Activated T-helper 1 cell treated with anti-CD3 and anti-CD28 coated beads, Interleukin-12 subunit alpha, Interleukin-12 subunit beta, Interleukin-2, Interleukin-4 antibody, amounts not matched to agents 30 ng/mL and 10 ng/mL and 1 ng/mL, durations not matched to agents 14 hours and 24 hours and 36 hours (primary cell): ENCODE results near the gene UNC93B1. TPM values are rescaled to one million over a fixed set of nuclear protein-coding genes. Genes with fewer than 3 reads are reported as not detected.
A peak's percentile ranks its signal among the peaks of the same experiment; 100 is the strongest.

Source experiments
- DNase-seq: peaks from one replicate; pipeline ENCODE4 v3.0.0; 2021; ENCODE audit warnings: low spot score
- H3K27ac Mint-ChIP-seq: one replicate; pipeline ENCODE4 v1.8.0; 2021; ENCODE audit warnings: mild to moderate bottlenecking, mixed read lengths
- H3K27me3 Mint-ChIP-seq: one replicate; pipeline ENCODE4 v1.8.0; 2022; ENCODE audit warnings: mild to moderate bottlenecking, moderate library complexity, mixed read lengths; ENCODE audit not compliant: insufficient read depth
- H3K36me3 Mint-ChIP-seq: one replicate; pipeline ENCODE4 v1.8.0; 2021; ENCODE audit warnings: low read depth, mixed read lengths
- H3K4me1 Mint-ChIP-seq: one replicate; pipeline ENCODE4 v1.8.0; 2021; ENCODE audit warnings: low read depth, mixed read lengths
- H3K4me3 Mint-ChIP-seq: one replicate; pipeline ENCODE4 v1.8.0; 2021; ENCODE audit warnings: mild to moderate bottlenecking, moderate library complexity, mixed read lengths
- H3K9me3 Mint-ChIP-seq: one replicate; pipeline ENCODE4 v1.8.0; 2021; ENCODE audit warnings: mixed read lengths
- intact Hi-C: fragments of 100-400 bp; cut with micrococcal nuclease; formaldehyde crosslinking; loops from one replicate; pipeline ENCODE4 v1.15.1; 2024
- total RNA-seq: library from RNA; stranded (reverse); gene quantifications from 2 replicates; pipeline ENCODE4 v1.2.3, GENCODE V29; 2022

Gene UNC93B1
- total RNA-seq, 1 donor from 2014 or later, result 13.9 TPM

DNA sequence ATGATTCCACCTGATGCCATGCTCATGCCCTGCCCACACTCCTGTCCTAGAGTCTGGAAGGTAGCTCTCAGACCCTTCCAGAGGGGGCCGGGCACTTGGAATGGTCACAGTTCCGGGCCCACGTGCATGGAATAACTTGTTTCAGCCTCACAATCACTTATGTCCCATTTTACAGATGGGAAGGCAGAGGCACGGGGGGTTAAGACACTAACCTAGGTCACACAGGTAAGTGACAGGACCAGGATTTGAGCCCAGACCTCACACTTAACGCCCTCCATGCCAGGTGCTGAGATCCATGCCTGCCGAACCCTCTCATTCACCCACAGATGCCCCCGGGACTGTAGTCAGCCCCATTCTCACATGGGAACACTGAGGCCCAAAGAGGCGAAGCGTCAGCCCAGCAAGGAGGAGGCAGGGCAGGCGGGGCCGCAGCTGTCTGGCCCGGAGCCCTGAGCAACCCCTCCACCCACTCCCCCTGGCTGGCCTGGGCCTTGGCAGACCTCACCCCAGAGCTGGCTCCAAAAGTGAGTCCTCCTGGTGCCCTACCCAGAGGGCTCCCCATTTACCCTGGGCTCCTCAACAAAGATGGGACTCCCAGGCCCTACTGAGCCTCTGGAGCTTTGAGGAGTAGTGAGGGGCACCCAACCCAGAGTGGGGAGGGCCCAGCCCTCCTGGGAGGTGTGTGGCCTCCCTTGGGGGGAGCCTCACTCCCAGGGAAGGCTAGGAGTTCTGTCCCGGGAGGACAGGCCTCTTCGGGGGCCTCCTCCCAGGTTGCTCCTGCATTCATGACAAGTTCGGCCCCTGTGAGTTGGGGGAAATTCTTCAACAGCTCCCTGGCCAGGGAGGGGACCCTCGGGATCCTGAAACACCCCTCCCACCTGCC, 3.8 kb upstream of the UNC93B1 start:
- intact Hi-C loops, result no loop called here

GRCh38 chr11:68006606-68007166, 2.8 kb upstream of the UNC93B1 start:
- intact Hi-C loops, result no loop called here
- no peaks in the 10 kb centered on the region for H3K9me3 Mint-ChIP-seq
- H3K4me1 Mint-ChIP-seq, result peaks cover 33% of the 10 kb centered on the region

More for the DNA sequence above, 3.8 kb upstream of the UNC93B1 start:
- Mint-ChIP-seq H3K9me3 (no peaks in the 10 kb centered on the region), H3K36me3 (no peaks in the 10 kb centered on the region), H3K27me3 (no peaks in the 10 kb centered on the region), H3K4me1 (peaks cover 24% of the 10 kb centered on the region), H3K4me3 (no peak overlapping the region), H3K27ac (no peak overlapping the region)
- DNase-seq, result no peak

DNA sequence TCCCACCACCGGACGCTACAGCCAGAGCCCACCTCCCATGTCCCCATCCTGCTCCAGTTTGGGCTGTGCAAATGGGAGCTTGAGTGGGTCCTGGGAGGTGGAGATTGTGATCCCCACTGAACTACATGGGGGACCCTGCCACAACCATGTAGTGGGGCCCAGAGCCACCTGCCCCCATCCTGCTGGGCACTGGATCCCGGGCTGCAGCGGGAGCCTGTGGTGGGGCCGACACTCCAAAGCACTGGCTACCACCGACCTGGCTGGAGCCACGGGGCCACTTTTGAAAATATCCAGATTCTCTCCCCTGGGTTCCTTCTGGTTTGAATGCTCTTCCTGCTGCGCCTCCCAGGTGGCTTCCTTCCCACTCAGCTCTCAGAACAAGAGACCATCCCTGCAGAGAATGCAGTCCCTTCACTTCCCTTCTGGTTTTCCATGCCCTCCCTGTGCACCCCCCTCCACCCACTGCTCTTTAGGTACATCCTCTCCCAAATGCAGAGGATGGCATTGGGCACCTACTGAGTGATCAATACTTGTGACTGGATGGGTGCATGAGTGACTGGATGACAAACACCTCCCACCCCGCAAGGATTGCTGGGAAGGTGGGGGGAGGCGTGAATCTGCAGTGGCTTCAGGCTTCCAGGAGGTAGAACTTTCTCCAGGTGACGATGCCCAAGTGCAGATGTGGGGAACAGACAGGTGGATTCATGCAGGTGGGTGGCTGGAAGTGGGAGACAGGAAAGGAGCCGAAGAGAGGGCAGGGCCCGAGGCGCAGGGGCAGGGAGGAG, 846 bp upstream of the UNC93B1 start:
- Mint-ChIP-seq H3K9me3 (no peaks in the 10 kb centered on the region), H3K27ac (peak overlapping the region; percentile 82), H3K4me3 (peak overlapping the region; percentile 85), H3K27me3 (no peaks in the 10 kb centered on the region), H3K4me1 (peaks cover 33% of the 10 kb centered on the region), H3K36me3 (no peaks in the 10 kb centered on the region)
- DNase-seq, result no peak
- intact Hi-C loops, result loop anchor here (1.0 to 2.0 kb wide), 4 partner anchors 8 to 210 kb away; partner anchors contain the start of gene NDUFS8

More at GRCh38 chr11:68006606-68007166, 2.8 kb upstream of the UNC93B1 start:
- H3K36me3 Mint-ChIP-seq, result no peaks in the 10 kb centered on the region
- H3K4me3 Mint-ChIP-seq, result no peak overlapping the region
- H3K27ac Mint-ChIP-seq, result no peak overlapping the region
- no peak for DNase-seq
- H3K27me3 Mint-ChIP-seq, result no peaks in the 10 kb centered on the region

- Mint-ChIP-seq H3K4me1 (peaks cover 27% of the 10 kb centered on the region), H3K9me3 (no peaks in the 10 kb centered on the region), H3K27ac (peak overlapping the region; percentile 75)
Observed at GRCh38 chr11:68002938-68003845, 705 bp downstream of the UNC93B1 start.

GRCh38 chr11:68002575-68002937, 1.3 kb downstream of the UNC93B1 start:
- Mint-ChIP-seq H3K27me3 (no peaks in the 10 kb centered on the region), H3K27ac (no peak overlapping the region), H3K4me3 (peak overlapping the region; percentile 85), H3K36me3 (no peaks in the 10 kb centered on the region), H3K9me3 (no peaks in the 10 kb centered on the region), H3K4me1 (peaks cover 29% of the 10 kb centered on the region)
- DNase-seq, result no peak
- intact Hi-C loops, result no loop called here

More at GRCh38 chr11:68002938-68003845, 705 bp downstream of the UNC93B1 start:
- Mint-ChIP-seq H3K4me3 (peak overlapping the region; percentile 85), H3K36me3 (no peaks in the 10 kb centered on the region), H3K27me3 (no peaks in the 10 kb centered on the region)
- DNase-seq, result peak; percentile 30
- intact Hi-C loops, result no loop called here

DNA sequence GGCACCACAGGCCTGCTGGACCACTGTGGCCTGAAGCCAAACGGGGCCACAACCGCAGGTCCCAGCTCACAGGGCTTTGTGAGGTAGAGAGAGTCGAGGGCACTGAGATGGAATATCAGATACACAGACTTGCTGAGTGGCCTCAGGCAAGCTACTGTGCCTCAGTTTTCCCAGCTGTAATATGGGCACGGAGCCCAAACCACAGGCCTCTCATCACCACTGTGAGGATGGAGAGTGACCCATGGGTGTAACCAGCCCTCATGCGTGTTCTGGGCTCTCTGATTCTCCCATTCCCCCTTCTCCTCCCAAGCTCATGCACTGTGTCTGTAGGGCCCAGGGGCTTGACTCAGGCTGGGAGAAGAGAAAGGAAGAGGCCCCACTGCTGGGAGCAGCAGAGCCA, 4.2 kb downstream of the UNC93B1 start:
- Mint-ChIP-seq H3K9me3 (no peaks in the 10 kb centered on the region), H3K36me3 (peaks cover 6% of the 10 kb centered on the region), H3K27ac (no peak overlapping the region), H3K4me1 (peaks cover 35% of the 10 kb centered on the region), H3K4me3 (no peak overlapping the region), H3K27me3 (no peaks in the 10 kb centered on the region)
- DNase-seq, result no peak
- intact Hi-C loops, result no loop called here

- H3K27me3 Mint-ChIP-seq, result no peaks in the 10 kb centered on the region
- H3K4me1 Mint-ChIP-seq, result peaks cover 33% of the 10 kb centered on the region
- no peaks in the 10 kb centered on the region for H3K9me3 Mint-ChIP-seq
- no peak overlapping the region for H3K27ac Mint-ChIP-seq
- DNase-seq, result no peak
- intact Hi-C loops, result no loop called here
- H3K4me3 Mint-ChIP-seq, result no peak overlapping the region
- peaks cover 8% of the 10 kb centered on the region for H3K36me3 Mint-ChIP-seq
Observed at GRCh38 chr11:67999201-67999629, 4.7 kb downstream of the UNC93B1 start.

DNA sequence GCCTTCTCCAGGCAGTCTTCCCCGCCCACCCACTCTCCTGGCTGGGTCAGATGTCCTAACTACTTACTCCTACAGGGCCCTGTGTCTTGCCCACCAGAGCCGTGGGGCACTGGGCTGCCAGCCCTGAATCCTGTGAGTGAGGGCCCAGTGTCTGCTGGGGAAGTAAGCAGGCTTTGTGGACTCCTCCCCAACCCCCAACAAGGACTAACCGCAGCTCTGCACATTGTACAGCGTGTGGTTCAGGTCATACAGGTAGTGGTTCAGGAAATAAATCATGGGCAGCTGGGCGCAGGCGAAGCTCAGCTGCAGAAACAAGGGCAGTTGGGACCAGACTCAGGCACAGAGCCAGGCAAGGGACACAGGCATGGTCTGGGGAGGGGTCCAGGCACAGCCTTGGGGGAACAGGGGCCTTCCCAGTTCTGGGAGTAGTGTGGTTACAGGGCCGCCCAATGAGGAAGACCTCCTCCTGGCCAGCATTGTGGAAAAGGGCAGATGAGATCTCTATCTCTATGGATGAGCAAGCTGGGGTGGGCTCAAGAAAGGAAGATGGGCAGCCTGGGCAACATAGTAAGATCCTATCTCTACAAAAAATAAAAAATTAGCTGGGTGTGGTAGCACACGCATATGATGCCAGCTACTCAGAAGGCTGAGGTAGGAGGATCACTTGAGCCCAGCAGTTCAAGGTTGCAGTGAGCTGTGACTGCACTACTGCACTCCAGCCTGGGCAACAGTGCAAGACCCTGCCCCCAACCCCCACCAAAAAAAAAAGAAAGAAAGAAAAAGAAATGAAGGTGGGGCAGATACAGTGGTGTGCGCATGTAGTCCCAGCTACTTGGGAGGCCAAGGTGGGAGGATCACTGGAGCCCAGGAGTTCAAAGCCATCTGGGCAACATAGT, 5.5 kb downstream of the UNC93B1 start:
- Mint-ChIP-seq H3K36me3 (peaks cover 12% of the 10 kb centered on the region), H3K27me3 (no peaks in the 10 kb centered on the region), H3K9me3 (no peaks in the 10 kb centered on the region), H3K4me3 (no peak overlapping the region), H3K27ac (peak overlapping the region; percentile 45), H3K4me1 (peaks cover 36% of the 10 kb centered on the region)
- DNase-seq, result no peak
- intact Hi-C loops, result no loop called here

DNA sequence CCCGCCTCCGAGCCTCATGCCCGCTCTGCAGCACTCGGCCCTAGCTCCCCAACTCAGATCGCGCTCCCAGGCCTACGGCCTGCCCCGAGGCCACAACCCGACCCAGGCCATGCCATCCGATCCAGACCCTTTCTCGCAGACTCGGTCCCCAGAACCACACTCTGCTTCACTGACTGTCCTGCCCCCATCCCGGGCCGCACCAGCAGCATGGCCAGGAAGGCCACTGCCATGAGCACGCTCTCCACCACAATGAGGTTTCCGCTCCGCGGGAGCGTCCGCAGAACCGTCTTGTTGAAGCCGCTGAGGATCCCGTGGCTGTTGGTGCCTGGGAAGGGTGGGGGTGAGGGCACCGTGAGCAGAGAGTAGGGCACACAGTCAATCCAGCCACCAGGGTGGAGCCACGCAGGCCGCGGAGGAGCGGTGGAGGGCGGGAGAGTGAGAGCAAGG, 6.4 kb downstream of the UNC93B1 start:
- Mint-ChIP-seq H3K4me1 (peaks cover 31% of the 10 kb centered on the region), H3K27ac (no peak overlapping the region), H3K27me3 (no peaks in the 10 kb centered on the region), H3K36me3 (peaks cover 12% of the 10 kb centered on the region), H3K4me3 (no peak overlapping the region), H3K9me3 (no peaks in the 10 kb centered on the region)
- intact Hi-C loops, result no loop called here
- DNase-seq, result no peak

- intact Hi-C loops, result loop anchor here (1.0 kb wide), 1 partner anchor 7 kb away; the partner anchor contains the start of gene UNC93B1
- peaks cover 12% of the 10 kb centered on the region for H3K36me3 Mint-ChIP-seq
- peak; percentile 36 for DNase-seq
- no peak overlapping the region for H3K4me3 Mint-ChIP-seq
- no peaks in the 10 kb centered on the region for H3K9me3 Mint-ChIP-seq
- H3K4me1 Mint-ChIP-seq, result peaks cover 25% of the 10 kb centered on the region
- H3K27ac Mint-ChIP-seq, result no peak overlapping the region
- H3K27me3 Mint-ChIP-seq, result no peaks in the 10 kb centered on the region
Observed at GRCh38 chr11:67996622-67997474, 7.0 kb downstream of the UNC93B1 start.

- intact Hi-C loops, result loop anchor here (1.0 kb wide), 1 partner anchor 8 kb away; the partner anchor contains the start of gene UNC93B1
- H3K27ac Mint-ChIP-seq, result no peak overlapping the region
- DNase-seq, result no peak
- no peaks in the 10 kb centered on the region for H3K27me3 Mint-ChIP-seq
- H3K9me3 Mint-ChIP-seq, result no peaks in the 10 kb centered on the region
- H3K4me3 Mint-ChIP-seq, result no peak overlapping the region
- H3K4me1 Mint-ChIP-seq, result peaks cover 24% of the 10 kb centered on the region
- peaks cover 12% of the 10 kb centered on the region for H3K36me3 Mint-ChIP-seq
Observed at GRCh38 chr11:67996051-67996450, 7.8 kb downstream of the UNC93B1 start.
